GM19238 (cell line): ENCODE results near the gene WIPF3.

Experiments used
- DNase-seq: peaks from one replicate; pipeline ENCODE4 v3.0.0; 2011; ENCODE audit warnings: low spot score; ENCODE audit not compliant: insufficient read length

Gene WIPF3

GRCh38 chr7:29844559-29844958 lies 38.3 kb downstream of the WIPF3 start:
- DNase-seq, result no peak

GRCh38 chr7:29847496-29847895 lies 41.2 kb downstream of the WIPF3 start:
- no peak for DNase-seq

- DNase-seq, result no peak
These were observed 41.6 kb downstream of the WIPF3 start for GRCh38 chr7:29847916-29848315.

GRCh38 chr7:29848941-29849340 lies 42.6 kb downstream of the WIPF3 start:
- DNase-seq, result no peak

DNA sequence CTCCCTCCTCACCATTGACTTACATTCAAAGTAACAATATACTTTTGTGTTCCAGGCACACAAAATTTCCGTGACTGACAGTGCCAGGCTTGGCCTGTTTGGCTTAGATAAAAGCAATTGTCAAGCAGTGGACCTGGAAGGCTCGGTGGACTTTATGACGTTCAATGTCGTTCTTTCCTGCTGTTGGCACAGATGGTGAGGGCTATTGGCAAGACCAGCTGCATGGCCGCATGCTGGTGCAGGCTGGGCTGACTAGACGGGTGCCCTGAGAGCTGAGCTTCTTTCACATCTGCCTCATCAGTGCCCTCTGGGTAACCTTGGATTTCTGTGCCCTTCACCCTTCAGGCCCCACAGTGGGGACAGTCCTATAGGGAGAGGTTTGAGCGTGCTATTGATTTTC lies 45.2 kb downstream of the WIPF3 start:
- DNase-seq, result no peak

DNA sequence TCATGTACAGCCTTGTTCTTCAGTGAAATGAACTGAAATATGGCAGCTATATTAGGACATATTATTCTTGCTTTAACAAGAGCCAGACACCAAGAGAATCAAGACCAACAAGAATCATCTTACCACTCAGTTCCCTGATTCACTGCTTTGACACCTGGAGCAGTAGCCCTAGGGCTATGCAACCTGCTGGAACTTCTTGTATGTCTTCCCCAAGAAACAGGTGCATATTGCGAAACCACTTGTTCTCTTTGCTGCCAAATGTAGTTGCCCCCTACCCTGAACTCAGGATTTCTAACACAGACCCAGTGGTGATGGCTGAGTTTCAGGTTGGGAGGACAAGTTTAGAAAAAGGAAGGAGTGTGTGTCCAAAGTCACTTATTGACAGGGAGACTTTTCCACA lies 46.1 kb downstream of the WIPF3 start:
- DNase-seq, result no peak

DNA sequence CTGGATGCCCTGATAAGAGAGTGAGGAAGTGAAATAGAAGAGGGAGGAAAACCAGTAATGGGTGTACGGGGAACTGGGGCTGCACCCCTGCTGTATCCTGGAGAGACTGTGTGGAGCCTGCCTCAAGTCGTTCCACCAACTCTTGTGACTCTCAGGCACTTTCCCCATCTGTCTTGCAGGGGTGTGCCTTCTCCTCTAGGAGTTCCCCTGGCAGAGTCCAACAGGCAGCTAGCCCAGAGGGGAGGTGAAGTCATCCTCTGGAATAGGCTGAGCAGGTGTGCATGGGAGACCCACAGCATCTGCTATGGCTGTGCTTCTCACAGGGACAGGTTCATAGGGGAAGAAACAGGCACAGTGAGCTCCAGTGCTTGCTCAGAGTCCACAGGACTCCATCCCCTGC lies 46.8 kb downstream of the WIPF3 start:
- DNase-seq, result no peak

DNA sequence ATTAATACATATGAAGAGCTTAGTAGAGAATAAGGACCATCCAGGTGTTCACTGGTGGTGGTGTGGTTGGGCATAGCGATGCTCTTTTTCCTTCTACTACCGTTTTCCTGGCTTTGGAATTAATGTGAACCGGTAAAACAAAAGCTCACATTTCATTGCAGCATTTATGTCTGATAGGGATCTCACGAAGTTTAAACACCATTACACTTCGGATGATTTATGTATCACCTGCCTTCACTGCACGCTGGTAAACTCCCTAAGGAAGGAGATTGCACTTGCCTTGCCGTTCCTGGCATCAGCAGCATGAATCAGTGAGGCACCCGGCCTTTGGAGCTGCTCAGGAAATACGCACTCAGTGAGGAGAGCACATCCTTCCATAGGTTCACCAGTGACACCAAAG lies 47.5 kb downstream of the WIPF3 start:
- no peak for DNase-seq

DNA sequence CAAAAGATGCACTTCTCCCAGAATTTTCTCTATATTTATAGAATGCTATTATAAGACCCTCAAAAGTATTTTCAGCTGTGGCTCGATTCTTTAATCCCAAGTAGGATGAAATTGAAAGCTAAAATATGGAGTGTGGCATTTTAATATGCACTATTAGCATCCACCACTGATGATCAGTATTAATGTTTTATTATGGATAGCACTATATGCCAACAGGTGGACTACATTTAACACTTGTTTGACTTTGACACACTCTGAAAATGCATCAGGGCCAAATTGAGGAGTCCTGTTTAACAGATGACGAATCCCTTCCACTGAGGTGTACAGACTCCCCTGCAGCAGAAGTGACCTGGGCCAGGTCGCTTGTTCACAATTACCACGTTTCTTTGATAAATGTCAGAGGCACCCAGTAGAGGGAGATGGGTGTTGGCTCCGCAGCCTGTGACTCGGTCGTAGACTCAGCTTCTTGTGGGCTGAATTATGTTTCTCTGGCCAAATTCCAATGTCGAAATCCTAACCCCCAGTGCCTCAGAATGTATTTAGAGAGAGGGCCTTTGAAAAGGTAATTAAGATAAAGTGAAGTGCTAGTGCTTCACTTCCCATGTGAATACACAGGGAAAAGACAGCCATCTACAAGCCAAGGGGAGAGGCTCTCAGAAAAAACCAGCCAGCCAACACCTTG lies 48.1 kb downstream of the WIPF3 start:
- DNase-seq, result no peak

DNA sequence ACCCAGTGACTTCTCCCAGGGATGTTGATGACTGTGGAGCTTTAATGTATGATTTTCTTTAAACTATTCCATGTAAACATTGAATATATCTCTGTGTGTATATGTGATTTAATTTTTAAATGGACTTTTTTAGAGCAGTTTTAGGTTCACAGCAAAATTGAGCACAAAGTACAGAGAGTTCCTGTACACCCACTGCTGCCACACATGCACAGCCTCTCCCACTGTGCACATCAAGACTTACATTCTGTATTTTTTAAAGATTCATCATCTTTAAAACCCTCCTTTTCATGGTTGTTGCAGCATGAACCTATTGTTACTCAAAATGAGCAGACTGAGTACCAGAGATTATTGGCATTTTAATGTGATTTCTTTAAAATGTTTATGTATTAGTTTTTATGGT lies 51.3 kb downstream of the WIPF3 start:
- DNase-seq, result no peak

DNA sequence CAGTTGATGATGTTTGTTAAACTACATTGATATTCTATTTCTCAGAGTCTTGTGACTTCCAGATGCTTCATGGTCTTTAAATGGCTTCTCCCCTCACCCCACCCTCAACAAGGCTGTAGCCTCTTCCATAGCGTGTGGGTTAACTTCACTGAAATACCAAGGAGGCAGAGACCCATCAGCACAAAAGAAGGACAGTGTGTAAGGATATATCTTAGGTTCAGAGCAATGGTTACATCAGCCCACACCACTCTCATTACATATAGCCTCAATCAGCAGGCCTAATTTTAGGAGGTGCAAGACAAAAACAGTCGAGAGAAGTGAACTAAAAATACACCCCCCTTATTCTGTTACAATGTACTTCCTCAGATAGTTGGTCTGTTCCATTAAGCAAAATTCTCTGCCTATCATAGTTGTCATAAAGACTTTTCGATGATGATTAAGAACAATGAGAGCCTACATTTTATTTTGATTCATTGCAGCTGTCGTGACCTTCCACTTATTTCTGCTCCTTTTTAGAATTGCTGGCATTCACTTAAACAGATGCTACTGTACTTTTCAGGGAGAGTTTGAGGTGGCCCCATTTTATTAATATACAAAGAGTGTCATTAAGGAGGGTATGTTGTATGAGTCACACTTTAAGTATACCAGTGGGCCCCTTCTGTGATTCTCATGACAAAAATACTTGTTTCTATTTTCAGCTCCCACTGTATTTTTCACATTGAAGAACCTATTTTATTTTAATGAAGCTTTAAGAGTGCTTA lies 52.1 kb downstream of the WIPF3 start:
- no peak for DNase-seq

GRCh38 chr7:29859104-29859503 lies 52.8 kb downstream of the WIPF3 start:
- DNase-seq, result no peak

DNA sequence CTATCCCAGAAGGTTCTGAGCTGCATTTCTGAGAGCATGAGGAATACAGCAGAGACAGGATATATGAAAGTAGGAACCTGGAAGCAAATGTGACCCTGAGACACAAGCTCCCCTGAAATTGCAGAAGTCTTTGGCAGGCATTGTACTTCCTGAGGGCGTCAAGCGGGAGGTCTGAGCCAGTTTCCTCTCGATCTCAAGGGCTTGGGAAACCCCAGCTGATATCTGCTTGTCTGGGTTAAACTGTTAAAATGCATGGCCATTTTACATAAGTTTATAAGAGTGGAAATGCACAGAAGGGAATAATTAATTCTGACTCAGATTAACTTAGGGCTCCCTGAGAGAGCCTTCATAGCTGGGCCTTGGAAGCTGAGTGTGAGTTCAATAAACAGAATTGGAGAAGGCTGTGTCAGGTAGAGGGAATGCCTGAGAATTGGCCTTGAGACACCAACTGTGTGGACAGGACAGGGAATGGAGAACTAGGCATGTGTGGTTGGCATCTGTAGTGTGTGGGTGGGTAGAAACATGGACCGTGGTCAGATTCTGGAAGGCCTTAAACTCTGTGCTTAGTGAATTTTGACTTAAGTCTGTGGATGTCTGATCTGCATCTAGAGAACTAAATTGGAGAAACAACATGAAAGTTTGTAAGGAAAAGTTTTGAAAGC lies 53.3 kb downstream of the WIPF3 start:
- no peak for DNase-seq

DNA sequence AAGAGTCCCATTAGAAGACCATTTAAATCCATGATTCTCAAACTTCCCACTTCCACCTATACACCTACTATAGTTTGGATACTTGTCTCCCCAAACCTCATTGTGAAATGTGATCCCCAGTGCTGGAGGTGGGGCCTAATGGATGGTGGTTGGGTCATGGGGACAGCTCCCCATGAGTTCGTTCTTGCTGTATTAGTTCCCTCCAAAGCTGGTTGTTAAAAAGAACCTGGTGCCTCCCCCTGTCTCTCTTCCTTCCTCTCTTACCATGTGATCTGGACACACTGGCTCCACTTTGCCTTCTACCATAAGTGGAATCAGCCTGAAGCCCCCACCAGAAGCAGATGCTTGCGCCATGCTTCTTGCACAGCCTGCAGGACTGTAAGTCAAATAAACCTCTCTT lies 53.9 kb downstream of the WIPF3 start:
- DNase-seq, result no peak

GRCh38 chr7:29861884-29862283 lies 55.6 kb downstream of the WIPF3 start:
- no peak for DNase-seq

GRCh38 chr7:29864656-29865055 lies 58.3 kb downstream of the WIPF3 start:
- DNase-seq, result no peak

DNA sequence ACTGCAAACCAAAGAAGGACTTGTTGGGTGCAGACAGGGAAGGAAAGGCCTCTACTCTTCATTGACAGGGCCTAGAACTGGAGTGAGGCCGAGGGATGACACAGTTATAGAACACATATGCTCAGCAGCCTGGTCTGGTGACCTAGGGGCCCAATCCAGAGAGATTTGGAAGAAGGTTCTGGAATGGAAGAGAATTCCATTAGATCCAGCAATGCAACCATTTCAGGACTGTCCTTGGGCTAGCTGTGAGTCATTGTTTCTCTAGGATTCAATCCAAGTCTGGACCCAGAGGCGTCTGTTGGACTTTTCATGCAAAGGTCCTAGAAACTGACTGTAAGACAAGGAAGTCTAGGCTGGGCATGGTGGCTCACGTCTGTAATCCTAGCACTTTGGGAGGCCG lies 59.2 kb downstream of the WIPF3 start:
- DNase-seq, result no peak

DNA sequence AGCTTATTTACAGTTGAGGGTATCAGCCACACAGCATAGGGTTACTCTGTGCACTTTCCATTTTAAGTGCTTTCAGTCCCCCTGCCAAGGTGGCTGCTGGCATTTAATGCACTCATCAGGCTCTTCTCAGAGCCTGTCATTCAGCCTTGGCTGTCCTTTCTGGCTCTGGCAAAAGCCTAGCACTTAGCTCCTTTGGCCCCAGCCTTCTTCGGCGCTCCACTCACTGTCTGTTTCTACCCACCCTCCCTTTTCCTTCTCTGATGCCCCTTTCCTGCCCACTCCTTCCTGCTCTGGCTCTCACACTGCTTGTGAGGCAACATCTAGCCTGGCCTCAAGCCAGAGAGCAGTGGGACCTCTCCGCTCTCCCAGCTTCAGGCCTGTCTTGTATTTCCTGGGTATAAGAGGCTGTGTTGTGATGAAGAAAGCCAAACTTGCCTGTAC lies 60.2 kb downstream of the WIPF3 start:
- DNase-seq, result no peak

- no peak for DNase-seq
These were observed 65.6 kb downstream of the WIPF3 start for GRCh38 chr7:29871787-29872398.

GRCh38 chr7:29873644-29874294 lies 67.5 kb downstream of the WIPF3 start:
- DNase-seq, result no peak

GRCh38 chr7:29875741-29876140 lies 69.4 kb downstream of the WIPF3 start:
- DNase-seq, result no peak

GRCh38 chr7:29877196-29877595 lies 70.9 kb downstream of the WIPF3 start:
- DNase-seq, result no peak
